NCI-H2196 treated with DMSO at 0.1 percent for 48 hours (cell line): ENCODE data around the gene FNIP1.
"Not testable (repeated sequence)": the region's sequence is repeated elsewhere in the genome, so short reads cannot be mapped to it uniquely, and the experiment has no call there.

ENCODE experiments used
- DNase-seq: peaks from one replicate; lab custom pipeline; 2025; ENCODE audit not compliant: unreplicated experiment; lab: John Stamatoyannopoulos, UW

Gene FNIP1

DNA sequence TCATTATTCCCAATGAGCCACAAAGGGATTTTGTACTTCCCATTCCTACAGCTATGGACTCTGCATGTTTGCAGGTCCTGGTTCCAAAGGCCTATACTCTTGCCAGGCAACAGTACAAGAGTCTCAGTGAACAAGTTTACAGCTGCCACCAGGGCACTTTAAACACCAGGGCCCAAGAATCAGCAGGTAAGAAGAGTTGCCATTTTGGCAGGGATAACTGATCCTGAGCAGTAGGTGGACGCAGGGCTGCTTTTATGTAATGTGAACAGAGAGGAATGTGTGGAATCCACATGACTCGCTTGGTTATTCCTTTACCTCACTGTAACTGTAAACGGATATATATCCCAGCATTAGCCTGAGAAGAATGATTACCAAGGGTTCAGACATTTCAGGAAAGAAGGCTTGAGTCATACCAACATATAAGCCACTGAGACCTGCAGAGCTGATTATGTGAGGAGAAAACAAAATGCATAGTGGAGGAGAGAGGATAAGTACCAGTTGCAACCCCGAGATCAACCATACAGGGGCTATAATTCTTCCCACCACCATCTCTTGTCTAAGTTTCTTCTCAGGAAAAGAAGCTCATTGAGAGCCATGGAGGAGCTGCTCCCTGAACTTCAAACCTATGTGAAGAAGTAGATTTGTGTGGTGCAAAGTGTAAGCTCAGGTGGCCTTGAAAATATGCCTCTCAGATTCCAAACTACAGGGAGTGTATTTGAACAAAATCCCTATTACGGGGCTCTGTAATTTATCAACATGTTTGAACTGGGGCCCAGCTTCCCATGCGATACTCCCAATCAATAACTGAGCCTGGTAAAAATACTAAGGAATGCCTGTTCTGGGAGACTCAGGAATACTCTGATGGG is 186.4 kb downstream of the FNIP1 start:
- DNase-seq = no peak

DNA sequence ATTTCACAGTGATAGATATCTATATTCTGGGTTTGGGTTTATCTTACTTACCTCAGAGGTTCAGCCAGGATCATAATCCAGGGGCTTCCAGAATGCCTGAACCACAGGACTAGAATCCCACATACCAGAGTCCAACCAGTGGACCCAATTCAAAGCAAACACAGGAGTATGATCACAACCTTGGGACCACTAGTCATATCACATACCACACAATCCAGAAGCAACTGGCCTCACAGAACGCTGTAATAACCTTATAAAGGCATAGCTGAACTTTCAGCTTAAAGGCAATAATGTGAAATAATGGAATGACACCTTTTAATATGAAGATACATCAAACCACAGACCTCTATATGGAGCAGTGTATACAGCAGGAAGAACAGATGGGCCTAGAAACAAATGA is 187.0 kb downstream of the FNIP1 start:
- DNase-seq = no peak

DNA sequence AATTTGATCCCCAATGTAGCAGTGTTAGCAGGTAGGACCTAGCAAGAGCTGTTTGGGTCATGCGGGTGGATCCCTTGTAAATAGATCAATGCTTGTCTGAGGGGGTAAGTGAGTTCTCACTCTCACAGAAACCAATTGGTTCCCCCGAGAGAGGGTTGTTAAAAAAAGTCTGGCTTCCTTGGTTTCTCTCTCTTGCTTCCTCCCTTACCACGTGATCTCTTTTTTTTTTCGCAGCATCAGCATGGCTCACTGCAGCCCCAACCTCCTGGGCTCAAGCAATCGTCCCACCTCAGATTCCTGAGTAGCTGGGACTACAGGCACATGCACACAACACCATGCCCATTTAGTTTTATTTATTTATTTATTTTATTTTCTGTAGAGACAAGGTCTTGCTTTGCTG is 188.2 kb downstream of the FNIP1 start:
- no peak for DNase-seq

DNA sequence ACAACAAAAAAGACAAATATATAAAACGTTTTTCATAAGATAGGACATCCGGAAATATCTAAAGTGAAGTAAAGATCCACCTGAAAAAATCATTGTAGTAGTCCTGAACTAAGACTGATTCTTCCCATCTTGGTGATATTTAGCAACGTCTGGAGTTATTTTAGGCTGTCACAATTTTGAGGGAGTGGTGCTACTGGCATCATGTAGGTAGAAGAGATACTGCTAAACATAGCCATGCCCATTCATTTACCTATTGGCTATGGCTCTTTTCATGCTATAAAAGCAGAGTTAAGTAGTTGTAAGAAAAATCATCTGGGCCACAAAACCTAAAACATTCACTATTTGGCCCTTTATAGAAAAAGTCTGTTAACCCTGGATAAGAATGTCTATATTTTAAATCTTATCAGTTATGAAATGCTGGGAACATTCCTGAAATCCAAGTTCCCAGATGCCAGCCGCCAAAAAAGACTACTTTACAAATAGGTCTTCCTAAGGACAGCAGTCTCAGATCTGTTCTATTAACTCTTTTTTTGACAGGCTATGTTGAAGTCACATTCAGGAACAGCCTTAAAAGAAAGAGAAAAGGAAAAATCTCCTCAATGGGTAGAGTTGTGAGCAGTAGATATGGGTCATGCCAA is 188.8 kb downstream of the FNIP1 start:
- no peak for DNase-seq

DNA sequence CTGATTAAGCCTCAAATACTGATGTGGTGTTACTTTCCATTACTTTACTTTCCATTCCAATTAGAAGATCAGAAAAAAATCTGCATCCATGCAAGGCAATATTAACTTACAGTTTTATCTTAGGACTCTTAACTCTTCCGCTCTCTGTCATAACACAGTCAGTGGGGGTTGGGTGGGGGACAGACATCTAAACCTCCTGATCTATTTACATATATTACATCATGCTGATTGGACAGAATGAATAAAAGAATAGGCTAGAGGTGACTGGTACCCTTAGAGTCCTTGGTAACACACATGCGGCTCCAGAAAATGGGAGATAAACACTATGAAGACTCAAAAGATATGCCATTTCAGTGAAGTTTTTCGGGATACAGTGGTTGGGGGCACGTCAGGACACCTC is 189.4 kb downstream of the FNIP1 start:
- DNase-seq = no peak

DNA sequence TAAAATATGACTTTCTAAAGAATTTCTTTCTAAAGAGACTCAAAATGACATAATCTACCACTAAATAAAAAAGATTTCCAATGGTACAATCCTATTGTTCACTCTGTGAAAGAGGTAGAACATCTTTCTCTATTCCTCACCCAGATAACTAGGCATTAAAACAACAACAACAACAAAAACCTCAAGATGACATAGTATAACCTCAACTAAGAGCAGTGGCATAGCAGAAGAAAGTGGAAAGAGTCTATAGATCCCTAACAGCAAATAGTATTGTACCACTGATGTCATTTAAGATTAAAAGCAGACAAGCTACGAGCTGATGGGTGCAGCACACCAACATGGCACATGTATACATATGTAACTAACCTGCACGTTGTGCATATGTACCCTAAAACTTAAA is 191.7 kb downstream of the FNIP1 start:
- DNase-seq = no peak

DNA sequence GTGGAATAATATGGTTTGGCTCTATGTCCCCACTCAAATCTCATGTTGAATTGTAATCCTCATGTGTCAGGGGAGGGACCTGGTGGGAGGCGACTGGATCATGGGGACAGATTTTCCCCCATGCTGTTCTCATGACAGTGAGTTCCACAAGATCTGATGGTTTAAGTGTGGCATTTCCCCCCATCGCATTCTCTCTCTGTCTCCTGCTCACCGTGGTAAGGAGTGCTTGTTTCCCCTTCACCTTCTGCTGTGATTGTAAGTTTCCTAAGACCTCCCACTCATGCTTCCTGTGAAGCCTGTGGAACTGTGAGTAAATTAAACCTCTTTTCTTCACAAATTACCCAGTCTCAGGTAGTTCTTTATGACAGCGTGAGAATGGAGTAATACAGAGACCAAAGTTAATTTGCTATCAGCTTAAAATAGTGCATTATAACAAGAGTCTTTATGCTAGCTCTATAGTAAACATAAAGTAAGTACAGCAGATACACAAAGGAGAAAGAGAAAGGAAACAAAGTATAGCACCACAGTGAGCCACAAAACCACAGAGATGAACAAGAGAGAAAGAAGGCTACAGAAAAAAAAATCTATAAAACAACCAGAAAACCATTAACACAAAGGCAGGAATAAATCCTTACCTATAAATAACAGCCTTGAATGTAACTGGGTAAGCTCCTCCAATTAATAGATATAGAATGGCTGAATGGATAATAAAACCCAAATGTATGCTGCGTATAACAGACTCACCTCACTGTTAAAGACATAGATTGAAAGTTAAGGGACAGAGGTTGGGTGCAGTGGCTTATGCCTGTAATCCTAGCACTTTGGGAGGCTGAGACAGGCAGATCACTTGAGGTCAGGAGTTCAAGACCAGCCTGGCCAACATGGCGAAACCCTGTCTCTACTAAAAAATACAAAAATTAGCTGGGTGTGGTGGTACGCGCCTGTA is 201.5 kb downstream of the FNIP1 start:
- DNase-seq = no peak

DNA sequence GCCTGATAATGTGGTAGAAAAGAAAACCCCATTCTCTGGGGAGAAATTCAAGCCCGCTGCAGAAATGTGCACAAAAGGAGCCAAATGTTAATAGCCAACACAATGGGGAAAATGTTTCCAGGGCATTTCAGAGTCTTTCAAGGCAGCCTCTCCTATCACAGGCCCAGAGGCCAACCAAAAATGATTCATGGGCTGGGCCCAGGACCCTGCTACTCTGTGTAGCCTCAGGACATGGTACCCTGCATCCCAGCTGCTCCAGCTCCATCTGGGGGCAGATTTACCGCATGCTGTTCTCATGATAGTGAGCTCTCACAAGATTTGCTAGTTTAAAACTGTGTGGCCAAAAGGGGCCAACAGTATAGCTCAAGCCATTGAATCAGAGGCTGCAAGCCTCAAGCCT is 202.9 kb downstream of the FNIP1 start:
- no peak for DNase-seq

DNA sequence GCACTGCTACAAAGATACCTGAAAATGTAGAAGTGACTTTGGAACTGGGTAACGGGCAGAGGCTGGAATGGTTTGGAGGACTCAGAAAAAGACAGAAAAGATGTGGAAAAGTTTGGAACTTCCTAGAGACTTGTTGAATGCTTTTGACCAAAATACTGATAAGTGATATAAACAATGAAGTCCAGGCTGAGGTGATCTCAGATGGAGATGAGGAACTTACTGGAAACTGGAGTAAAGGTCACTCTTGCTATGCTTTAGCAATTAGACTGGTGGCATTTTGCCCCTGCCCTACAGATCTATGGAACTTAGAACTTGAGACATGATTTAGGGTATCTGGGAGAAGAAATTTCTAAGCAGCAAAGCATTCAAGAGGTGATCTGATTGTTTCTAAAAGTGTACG is 203.4 kb downstream of the FNIP1 start:
- not testable (repeated sequence) for DNase-seq
